ENCODE measurements around the gene OR13A1.
"Not testable (repeated sequence)": the region's sequence is repeated elsewhere in the genome, so short reads cannot be mapped to it uniquely, and the experiment has no call there.

Gene OR13A1

GRCh38 chr10:45278860-45279498 is 36.4 kb downstream of the OR13A1 start:
- Histone ChIP-seq H3K36me3 (ENCODE audit: insufficient read depth, low read depth, low read length) (no peaks in the 10 kb centered on the region), H3K9ac (ENCODE audit: low read depth, low read length) (no peak overlapping the region), H3K9me3 (ENCODE audit: insufficient read depth, low read depth, low read length) (no peaks in the 10 kb centered on the region), H3K27ac (ENCODE audit: low read length) (no peak overlapping the region), H3K27me3 (ENCODE audit: insufficient read depth, low read length) (no peaks in the 10 kb centered on the region), H3K4me1 (ENCODE audit: insufficient read depth, low read length) (no peaks in the 10 kb centered on the region), H3K4me3 (ENCODE audit: low read length) (no peak overlapping the region)

GRCh38 chr10:45276146-45276545 is 39.3 kb downstream of the OR13A1 start:
- H3K9ac ChIP-seq (ENCODE audit: low read depth, low read length); H3K9me3 ChIP-seq (ENCODE audit: insufficient read depth, low read depth, low read length): not testable (repeated sequence)

GRCh38 chr10:45274364-45274763 is 41.0 kb downstream of the OR13A1 start:
- no peaks in the 10 kb centered on the region for H3K27me3 ChIP-seq (ENCODE audit: insufficient read depth, low read length)
- no peak overlapping the region for H3K4me3 ChIP-seq (ENCODE audit: low read length)
- H3K27ac ChIP-seq (ENCODE audit: low read length) = no peak overlapping the region
- no peak overlapping the region for H3K9ac ChIP-seq (ENCODE audit: low read depth, low read length)
- no peaks in the 10 kb centered on the region for H3K4me1 ChIP-seq (ENCODE audit: insufficient read depth, low read length)
- H3K36me3 ChIP-seq (ENCODE audit: insufficient read depth, low read depth, low read length) = no peaks in the 10 kb centered on the region
- no peaks in the 10 kb centered on the region for H3K9me3 ChIP-seq (ENCODE audit: insufficient read depth, low read depth, low read length)

More at GRCh38 chr10:45276146-45276545, 39.3 kb downstream of the OR13A1 start:
- not testable (repeated sequence) for H3K36me3 ChIP-seq (ENCODE audit: insufficient read depth, low read depth, low read length); H3K4me1 ChIP-seq (ENCODE audit: insufficient read depth, low read length); H3K27me3 ChIP-seq (ENCODE audit: insufficient read depth, low read length); H3K4me3 ChIP-seq (ENCODE audit: low read length); H3K27ac ChIP-seq (ENCODE audit: low read length)

DNA sequence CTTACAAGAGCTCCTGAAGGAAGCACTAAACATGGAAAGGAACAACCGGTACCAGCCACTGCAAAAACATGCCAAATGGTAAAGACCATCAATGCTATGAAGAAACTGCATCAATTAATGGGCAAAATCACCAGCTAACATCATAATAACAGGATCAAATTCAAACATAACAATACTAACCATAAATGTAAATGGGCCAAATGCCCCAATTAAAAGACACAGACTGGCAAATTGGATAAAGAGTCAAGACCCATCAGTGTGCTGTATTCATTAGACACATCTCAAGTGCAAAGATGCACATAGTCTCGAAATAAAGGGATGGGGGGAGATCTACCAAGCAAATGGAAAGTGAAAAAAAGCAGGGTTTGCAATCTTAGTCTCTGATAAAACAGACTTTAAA is 47.6 kb downstream of the OR13A1 start:
- not testable (repeated sequence) for H3K4me1 ChIP-seq (ENCODE audit: insufficient read depth, low read length); H3K9me3 ChIP-seq (ENCODE audit: insufficient read depth, low read depth, low read length); H3K9ac ChIP-seq (ENCODE audit: low read depth, low read length); H3K4me3 ChIP-seq (ENCODE audit: low read length); H3K27me3 ChIP-seq (ENCODE audit: insufficient read depth, low read length); H3K27ac ChIP-seq (ENCODE audit: low read length); H3K36me3 ChIP-seq (ENCODE audit: insufficient read depth, low read depth, low read length)

DNA sequence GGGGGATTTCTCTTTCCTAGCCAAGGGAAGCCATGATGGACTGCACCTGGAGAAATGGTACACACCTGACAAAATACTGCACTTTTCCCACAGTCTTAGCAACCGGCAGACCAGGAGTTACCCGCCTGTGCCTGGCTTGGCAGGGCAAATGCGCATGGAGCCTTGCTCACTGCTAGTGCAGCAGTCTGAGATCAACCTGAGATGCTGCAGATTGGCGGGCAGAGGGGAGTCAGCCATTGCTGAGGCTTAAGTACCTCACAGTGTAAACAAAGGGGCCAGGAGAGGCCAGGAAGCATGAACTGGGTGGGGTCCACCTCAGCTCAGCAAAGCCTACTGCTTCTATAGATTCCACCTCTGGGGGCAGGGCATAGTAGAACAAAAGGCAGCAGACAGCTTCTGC is 49.4 kb downstream of the OR13A1 start:
- no peak overlapping the region for H3K27ac ChIP-seq (ENCODE audit: low read length)
- H3K4me1 ChIP-seq (ENCODE audit: insufficient read depth, low read length) = no peaks in the 10 kb centered on the region
- H3K9me3 ChIP-seq (ENCODE audit: insufficient read depth, low read depth, low read length) = no peaks in the 10 kb centered on the region
- no peak overlapping the region for H3K4me3 ChIP-seq (ENCODE audit: low read length)
- no peaks in the 10 kb centered on the region for H3K27me3 ChIP-seq (ENCODE audit: insufficient read depth, low read length)
- no peak overlapping the region for H3K9ac ChIP-seq (ENCODE audit: low read depth, low read length)
- no peaks in the 10 kb centered on the region for H3K36me3 ChIP-seq (ENCODE audit: insufficient read depth, low read depth, low read length)

- no peak overlapping the region for H3K4me3 ChIP-seq (ENCODE audit: low read length)
- no peaks in the 10 kb centered on the region for H3K36me3 ChIP-seq (ENCODE audit: insufficient read depth, low read depth, low read length)
- no peaks in the 10 kb centered on the region for H3K9me3 ChIP-seq (ENCODE audit: insufficient read depth, low read depth, low read length)
- H3K9ac ChIP-seq (ENCODE audit: low read depth, low read length) = no peak overlapping the region
- no peak overlapping the region for H3K27ac ChIP-seq (ENCODE audit: low read length)
- H3K27me3 ChIP-seq (ENCODE audit: insufficient read depth, low read length) = no peaks in the 10 kb centered on the region
- H3K4me1 ChIP-seq (ENCODE audit: insufficient read depth, low read length) = no peaks in the 10 kb centered on the region
These were observed 53.5 kb downstream of the OR13A1 start for GRCh38 chr10:45261946-45262345.

- Histone ChIP-seq H3K27me3 (ENCODE audit: insufficient read depth, low read length) (no peaks in the 10 kb centered on the region), H3K27ac (ENCODE audit: low read length) (no peak overlapping the region), H3K36me3 (ENCODE audit: insufficient read depth, low read depth, low read length) (no peaks in the 10 kb centered on the region), H3K4me3 (ENCODE audit: low read length) (no peak overlapping the region), H3K9ac (ENCODE audit: low read depth, low read length) (no peak overlapping the region), H3K9me3 (ENCODE audit: insufficient read depth, low read depth, low read length) (no peaks in the 10 kb centered on the region), H3K4me1 (ENCODE audit: insufficient read depth, low read length) (no peaks in the 10 kb centered on the region)
These were observed 54.1 kb downstream of the OR13A1 start for GRCh38 chr10:45261243-45261775.

DNA sequence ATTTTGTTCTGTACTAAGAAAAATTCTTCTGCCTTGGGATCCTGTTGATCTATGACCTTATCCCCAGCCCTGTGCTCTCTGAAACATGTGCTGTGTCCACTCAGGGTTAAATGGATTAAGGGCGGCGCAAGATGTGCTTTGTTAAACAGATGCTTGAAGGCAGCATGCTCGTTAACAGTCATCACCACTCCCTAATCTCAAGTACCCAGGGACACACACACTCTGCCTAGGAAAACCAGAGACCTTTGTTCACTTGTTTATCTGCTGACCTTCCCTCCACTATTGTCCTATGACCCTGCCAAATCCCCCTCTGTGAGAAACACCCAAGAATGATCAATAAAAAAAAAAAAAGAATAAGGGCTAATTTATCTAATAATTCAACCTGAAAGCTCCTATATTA is 54.8 kb downstream of the OR13A1 start:
- not testable (repeated sequence) for H3K4me3 ChIP-seq (ENCODE audit: low read length); H3K9ac ChIP-seq (ENCODE audit: low read depth, low read length); H3K27ac ChIP-seq (ENCODE audit: low read length); H3K36me3 ChIP-seq (ENCODE audit: insufficient read depth, low read depth, low read length); H3K4me1 ChIP-seq (ENCODE audit: insufficient read depth, low read length); H3K9me3 ChIP-seq (ENCODE audit: insufficient read depth, low read depth, low read length); H3K27me3 ChIP-seq (ENCODE audit: insufficient read depth, low read length)

DNA sequence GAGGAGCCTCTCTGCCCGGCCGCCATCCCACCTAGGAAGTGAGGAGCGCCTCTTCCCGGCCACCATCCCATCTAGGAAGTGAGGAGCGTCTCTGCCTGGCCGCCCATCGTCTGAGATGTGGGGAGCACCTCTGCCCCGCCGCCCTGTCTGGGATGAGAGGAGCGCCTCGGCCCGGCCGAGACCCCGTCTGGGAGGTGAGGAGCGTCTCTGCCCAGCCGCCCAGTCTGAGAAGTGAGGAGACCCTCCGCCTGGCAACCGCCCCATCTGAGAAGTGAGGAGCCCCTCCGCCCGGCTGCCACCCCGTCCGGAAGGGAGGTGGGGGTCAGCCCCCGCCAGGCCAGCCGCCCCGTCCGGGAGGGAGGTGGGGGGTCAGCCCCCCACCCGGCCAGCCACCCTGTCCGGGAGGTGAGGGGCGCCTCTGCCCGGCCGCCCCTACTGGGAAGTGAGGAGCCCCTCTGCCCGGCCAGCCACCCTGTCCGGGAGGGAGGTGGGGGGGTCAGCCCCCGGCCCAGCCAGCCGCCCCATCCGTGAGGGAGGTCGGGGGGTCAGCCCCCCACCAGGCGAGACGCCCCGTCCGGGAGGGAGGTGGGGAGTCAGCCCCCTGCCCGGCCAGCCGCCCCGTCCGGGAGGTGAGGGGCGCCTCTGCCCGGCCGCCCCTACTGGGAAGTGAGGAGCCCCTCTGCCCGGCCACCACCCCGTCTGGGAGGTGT is 55.5 kb downstream of the OR13A1 start:
- H3K27ac ChIP-seq (ENCODE audit: low read length); H3K4me1 ChIP-seq (ENCODE audit: insufficient read depth, low read length); H3K9ac ChIP-seq (ENCODE audit: low read depth, low read length); H3K36me3 ChIP-seq (ENCODE audit: insufficient read depth, low read depth, low read length); H3K4me3 ChIP-seq (ENCODE audit: low read length); H3K9me3 ChIP-seq (ENCODE audit: insufficient read depth, low read depth, low read length); H3K27me3 ChIP-seq (ENCODE audit: insufficient read depth, low read length): not testable (repeated sequence)

DNA sequence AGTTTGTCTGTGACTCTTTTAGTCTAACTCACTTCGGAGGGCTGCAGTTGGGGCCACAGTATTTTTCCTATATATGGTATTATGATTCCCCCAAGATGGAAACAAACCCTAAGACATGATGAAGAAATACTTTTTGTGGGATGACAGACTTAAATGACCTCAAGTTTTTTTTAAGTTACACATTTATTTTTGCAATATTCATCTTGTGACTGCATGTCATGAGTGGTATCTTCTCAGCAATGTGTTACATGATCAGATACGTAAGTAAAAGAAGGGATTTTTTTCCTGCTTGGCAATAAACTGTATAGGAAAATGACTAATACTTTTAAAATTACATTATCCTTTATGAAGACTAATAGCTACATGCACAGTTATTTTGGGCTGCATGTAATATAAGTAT is 57.8 kb downstream of the OR13A1 start:
- no peak overlapping the region for H3K27ac ChIP-seq (ENCODE audit: low read length)
- no peaks in the 10 kb centered on the region for H3K4me1 ChIP-seq (ENCODE audit: insufficient read depth, low read length)
- H3K36me3 ChIP-seq (ENCODE audit: insufficient read depth, low read depth, low read length) = no peaks in the 10 kb centered on the region
- H3K4me3 ChIP-seq (ENCODE audit: low read length) = no peak overlapping the region
- H3K27me3 ChIP-seq (ENCODE audit: insufficient read depth, low read length) = no peaks in the 10 kb centered on the region
- no peaks in the 10 kb centered on the region for H3K9me3 ChIP-seq (ENCODE audit: insufficient read depth, low read depth, low read length)
- H3K9ac ChIP-seq (ENCODE audit: low read depth, low read length) = no peak overlapping the region

GRCh38 chr10:45256246-45256645 is 59.2 kb downstream of the OR13A1 start:
- Histone ChIP-seq H3K9me3 (ENCODE audit: insufficient read depth, low read depth, low read length) (no peaks in the 10 kb centered on the region), H3K4me3 (ENCODE audit: low read length) (no peak overlapping the region), H3K9ac (ENCODE audit: low read depth, low read length) (no peak overlapping the region), H3K36me3 (ENCODE audit: insufficient read depth, low read depth, low read length) (no peaks in the 10 kb centered on the region), H3K27me3 (ENCODE audit: insufficient read depth, low read length) (no peaks in the 10 kb centered on the region), H3K4me1 (ENCODE audit: insufficient read depth, low read length) (no peaks in the 10 kb centered on the region), H3K27ac (ENCODE audit: low read length) (no peak overlapping the region)

- Histone ChIP-seq H3K4me3 (ENCODE audit: low read length) (no peak overlapping the region), H3K27ac (ENCODE audit: low read length) (no peak overlapping the region), H3K27me3 (ENCODE audit: insufficient read depth, low read length) (no peaks in the 10 kb centered on the region), H3K9me3 (ENCODE audit: insufficient read depth, low read depth, low read length) (no peaks in the 10 kb centered on the region), H3K36me3 (ENCODE audit: insufficient read depth, low read depth, low read length) (no peaks in the 10 kb centered on the region), H3K9ac (ENCODE audit: low read depth, low read length) (no peak overlapping the region), H3K4me1 (ENCODE audit: insufficient read depth, low read length) (no peaks in the 10 kb centered on the region)
These were observed 59.7 kb downstream of the OR13A1 start for GRCh38 chr10:45255706-45256105.

Measured in iPS-20b (cell line).